ENCODE measurements around the gene TBC1D5. TPM values are rescaled to one million over a fixed set of nuclear protein-coding genes. Genes with fewer than 3 reads are reported as not detected.
A peak's percentile ranks its signal among the peaks of the same experiment; 100 is the strongest.

Gene TBC1D5
- total and polyA plus RNA-seq, 12 donors: 6.7 to 35.6 (median 30.5) TPM

DNA sequence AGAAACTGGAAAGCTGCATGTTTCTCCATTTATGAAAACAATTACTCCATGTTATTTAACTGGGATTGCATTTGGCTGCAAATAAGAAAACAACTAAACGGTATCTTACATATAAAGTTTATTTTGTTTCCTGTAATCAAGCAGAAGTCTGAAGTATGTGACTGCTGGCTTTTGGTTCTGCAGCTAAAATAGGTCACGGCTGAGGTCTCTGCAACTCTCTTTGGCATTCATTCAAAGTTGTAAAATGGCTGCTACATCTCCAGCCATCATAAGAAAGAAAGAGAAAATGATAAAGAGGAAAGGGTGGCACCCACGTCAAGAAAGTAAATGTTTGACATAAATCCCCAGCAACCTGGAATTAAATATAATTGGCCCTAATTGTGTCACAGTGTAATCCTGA, 406.1 kb downstream of the TBC1D5 start:
- intact Hi-C loops (cut with DNase I): no loop called here
- ATAC-seq: peak in 1 of 8 donors; percentile 46

DNA sequence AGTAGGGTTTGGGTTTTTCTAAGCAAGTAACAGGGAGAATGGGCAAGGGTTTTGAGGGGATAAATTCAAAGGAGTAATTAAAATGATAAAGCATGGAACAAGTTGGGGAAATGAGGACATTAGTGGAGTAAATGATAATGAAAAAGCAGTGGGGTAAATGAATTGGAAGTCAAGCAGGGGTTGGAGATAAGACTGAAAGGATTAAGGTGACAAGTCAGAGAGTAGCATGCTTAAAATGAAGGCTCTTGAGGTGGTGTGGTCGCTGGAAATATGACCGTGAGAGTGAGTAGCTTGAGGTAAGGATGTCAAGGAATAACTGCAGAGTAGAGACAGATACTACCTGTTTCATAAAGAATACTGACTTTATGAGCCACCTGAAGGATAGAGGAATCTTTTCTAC, 408.5 kb downstream of the TBC1D5 start:
- H3K36me3 ChIP-seq: no peaks in the 10 kb centered on the region
- ATAC-seq (no peak), DNase-seq (no peak)
- H3K9me3 ChIP-seq: no peaks in the 10 kb centered on the region
- H3K4me1 ChIP-seq: peaks cover 4 to 20% (median 12%) of the 10 kb centered on the region in 9 donors
- intact Hi-C loops (cut with DNase I): no loop called here
- WGBS, 2 donors: 81 to 85% methylated on average over 2 of the region's 2 CpGs
- H3K4me3 ChIP-seq: no peak overlapping the region
- H3K27me3 ChIP-seq: no peaks in the 10 kb centered on the region
- TF ChIP-seq CTCF (IDR thresholded peaks at IDR 0.05): no peak
- peak overlapping the region in 1 of 10 donors; percentile 45 for H3K27ac ChIP-seq

More for the DNA sequence above, 406.1 kb downstream of the TBC1D5 start:
- no peak overlapping the region for H3K4me3 ChIP-seq
- H3K27ac ChIP-seq: peak overlapping the region in 3 of 10 donors; percentile 1 to 20 (median 4)
- no peaks in the 10 kb centered on the region for H3K36me3 ChIP-seq
- no peak for DNase-seq
- WGBS, 2 donors: 10 to 14% methylated on average over 3 of the region's 3 CpGs
- no peaks in the 10 kb centered on the region for H3K27me3 ChIP-seq
- H3K4me1 ChIP-seq: peaks cover 4 to 20% (median 17%) of the 10 kb centered on the region in 9 donors
- no peaks in the 10 kb centered on the region for H3K9me3 ChIP-seq
- no peak for TF ChIP-seq CTCF (IDR thresholded peaks at IDR 0.05)

DNA sequence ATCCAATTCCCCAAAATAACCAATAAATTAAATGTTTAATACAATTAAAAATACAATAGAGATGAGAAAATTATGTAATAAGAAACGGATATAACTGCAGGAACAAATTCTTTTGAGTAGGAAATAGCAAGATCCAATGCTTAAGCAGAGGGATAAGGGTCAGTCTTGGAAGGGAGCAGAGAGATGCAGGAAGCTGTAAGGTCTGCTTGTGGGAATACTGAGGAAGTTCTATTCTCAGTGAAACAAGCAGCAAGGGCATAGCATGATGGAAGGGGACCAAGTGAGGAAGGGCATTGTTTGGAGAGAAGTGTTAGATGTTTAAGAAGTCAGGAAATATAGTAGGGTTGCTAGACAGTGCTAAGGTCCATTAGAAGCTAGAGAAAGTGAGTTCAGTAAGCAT, 409.0 kb downstream of the TBC1D5 start:
- Histone ChIP-seq H3K36me3 (no peaks in the 10 kb centered on the region), H3K4me3 (no peak overlapping the region), H3K4me1 (peaks cover 4 to 20% (median 11%) of the 10 kb centered on the region in 9 donors), H3K9me3 (no peaks in the 10 kb centered on the region), H3K27me3 (no peaks in the 10 kb centered on the region), H3K27ac (peak overlapping the region in 1 of 10 donors; percentile 45)
- DNase-seq (no peak), ATAC-seq (peak in 1 of 8 donors; percentile 53)
- 39 to 52% methylated on average over 1 of the region's 1 CpG for WGBS, 2 donors
- TF ChIP-seq CTCF (IDR thresholded peaks at IDR 0.05): no peak
- intact Hi-C loops (cut with DNase I): no loop called here

- H3K27me3 ChIP-seq: no peaks in the 10 kb centered on the region
- TF ChIP-seq CTCF (IDR thresholded peaks at IDR 0.05): no peak
- intact Hi-C loops (cut with DNase I): no loop called here
- H3K4me3 ChIP-seq: no peak overlapping the region
- H3K27ac ChIP-seq: no peak overlapping the region
- H3K4me1 ChIP-seq: peaks cover 0 to 9% (median 2%) of the 10 kb centered on the region in 9 donors
- DNase-seq (no peak), ATAC-seq (no peak)
- no peaks in the 10 kb centered on the region for H3K9me3 ChIP-seq
- no peaks in the 10 kb centered on the region for H3K36me3 ChIP-seq
These were observed 411.8 kb downstream of the TBC1D5 start for GRCh38 chr3:17330660-17331059.
